Measurements from ENCODE around the gene SEPTIN12. TPM values are rescaled to one million over a fixed set of nuclear protein-coding genes. Genes with fewer than 3 reads are reported as not detected.

Gene SEPTIN12
- total RNA-seq, 1 donor from 2014 or later, result 0.42 TPM

DNA sequence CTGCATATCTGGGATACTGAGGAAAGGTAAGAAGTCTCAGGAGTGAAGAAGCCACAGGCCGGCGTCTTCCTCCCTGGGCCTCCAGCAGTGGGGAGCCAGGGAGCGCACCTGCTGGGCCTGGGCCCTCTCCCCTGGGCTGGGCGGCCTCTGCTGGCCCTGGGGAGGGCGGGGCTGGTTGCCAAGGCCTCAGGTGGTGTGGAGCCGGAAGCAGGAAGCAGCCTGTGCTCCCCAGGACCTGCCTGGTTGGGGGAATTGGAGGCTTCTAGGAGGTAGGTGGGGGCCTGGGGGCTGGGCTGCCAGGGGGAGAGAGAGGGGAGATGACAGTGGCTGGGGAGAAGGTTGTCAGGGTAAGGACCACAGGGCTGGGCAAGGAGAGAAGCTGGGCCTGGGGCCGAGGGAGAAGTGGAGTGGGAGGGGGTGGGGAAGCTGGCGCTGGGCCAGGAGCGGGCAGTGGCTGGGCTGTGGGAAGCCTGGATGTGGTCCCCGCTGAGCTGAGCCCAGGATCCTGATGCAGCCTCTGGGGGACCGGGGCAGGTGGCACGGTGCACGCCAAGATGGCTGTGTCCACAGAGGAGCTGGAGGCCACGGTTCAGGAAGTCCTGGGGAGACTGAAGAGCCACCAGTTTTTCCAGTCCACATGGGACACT lies 7.2 kb upstream of the SEPTIN12 start, which contains the start of gene SMIM22:
Gene SMIM22, plus strand, starts transcription at position 189 of the 647 bp plus-strand sequence. Its CDS starts 366 bp downstream, at position 555.
- Mint-ChIP-seq H3K9me3 (no peaks in the 10 kb centered on the region), H3K36me3 (peaks cover 6% of the 10 kb centered on the region), H3K27ac (no peak within 1 kb of the TSS), H3K4me1 (peaks cover under 1% of the 10 kb centered on the region), H3K27me3 (ENCODE audit: low read depth) (no peaks in the 10 kb centered on the region), H3K4me3 (no peak within 1 kb of the TSS)
- no peak for DNase-seq (ENCODE audit: low spot score in 2 of 2, unreplicated experiment in 2 of 2)
- TF ChIP-seq CTCF (IDR thresholded peaks at IDR 0.05; ENCODE audit: unreplicated experiment), result no peak

DNA sequence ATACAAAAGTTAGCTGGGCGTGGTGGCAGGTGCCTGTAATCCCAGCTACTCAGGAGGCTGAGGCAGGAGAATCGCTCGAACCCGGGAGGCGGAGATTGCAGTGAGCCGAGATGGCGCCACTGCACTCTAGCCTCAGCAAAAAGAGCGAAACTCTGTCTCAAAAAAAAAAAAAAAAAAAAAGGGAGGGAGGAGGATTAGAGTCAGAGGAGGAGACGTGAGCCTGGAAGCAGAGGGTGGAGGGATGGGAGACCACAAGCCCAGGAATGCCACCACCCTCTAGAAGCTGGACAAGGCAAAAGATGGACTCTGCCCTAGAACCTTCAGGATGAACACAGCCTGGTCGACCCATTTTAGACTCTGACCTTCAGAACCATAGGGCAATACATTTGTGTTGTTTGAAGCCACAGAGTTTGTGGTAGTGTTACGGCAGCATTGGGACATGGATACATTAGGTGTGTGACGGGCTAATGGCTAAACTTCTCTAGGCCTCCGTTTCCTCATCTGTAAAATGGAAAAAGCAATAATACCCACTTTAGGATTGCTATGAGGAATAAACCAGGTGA lies 4.9 kb upstream of the SEPTIN12 start:
- peaks cover 9% of the 10 kb centered on the region for H3K4me1 Mint-ChIP-seq
- no peak for DNase-seq (ENCODE audit: low spot score in 2 of 2, unreplicated experiment in 2 of 2)
- H3K9me3 Mint-ChIP-seq, result no peaks in the 10 kb centered on the region
- peaks cover 4% of the 10 kb centered on the region for H3K36me3 Mint-ChIP-seq
- no peaks in the 10 kb centered on the region for H3K27me3 Mint-ChIP-seq (ENCODE audit: low read depth)
- no peak overlapping the region for H3K4me3 Mint-ChIP-seq
- TF ChIP-seq CTCF (IDR thresholded peaks at IDR 0.05; ENCODE audit: unreplicated experiment), result no peak
- H3K27ac Mint-ChIP-seq, result no peak overlapping the region

DNA sequence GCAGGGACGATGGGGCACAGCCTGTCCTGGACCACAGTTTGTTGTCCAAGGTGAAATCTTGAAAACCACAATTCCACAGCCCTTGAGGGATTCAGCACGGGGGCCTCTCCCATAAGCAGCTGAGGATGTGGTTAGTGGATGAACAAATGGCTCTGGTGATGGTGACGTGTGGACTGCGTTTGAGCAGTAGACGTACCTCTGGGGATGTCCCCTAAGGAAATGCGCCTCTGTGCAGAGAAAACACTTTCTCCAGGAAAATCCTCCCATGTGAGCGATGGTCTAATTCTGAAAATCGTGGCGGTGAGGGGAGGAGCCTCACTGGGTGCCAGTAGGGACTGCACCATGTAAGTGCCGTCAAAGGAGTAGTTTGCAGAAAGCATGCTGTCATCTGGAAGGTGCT lies 2.7 kb upstream of the SEPTIN12 start:
- H3K36me3 Mint-ChIP-seq, result no peaks in the 10 kb centered on the region
- peaks cover 12% of the 10 kb centered on the region for H3K4me1 Mint-ChIP-seq
- no peak overlapping the region for H3K4me3 Mint-ChIP-seq
- H3K9me3 Mint-ChIP-seq, result no peaks in the 10 kb centered on the region
- no peak for DNase-seq (ENCODE audit: low spot score in 2 of 2, unreplicated experiment in 2 of 2)
- H3K27ac Mint-ChIP-seq, result no peak overlapping the region
- TF ChIP-seq CTCF (IDR thresholded peaks at IDR 0.05; ENCODE audit: unreplicated experiment), result no peak
- H3K27me3 Mint-ChIP-seq (ENCODE audit: low read depth), result no peaks in the 10 kb centered on the region

DNA sequence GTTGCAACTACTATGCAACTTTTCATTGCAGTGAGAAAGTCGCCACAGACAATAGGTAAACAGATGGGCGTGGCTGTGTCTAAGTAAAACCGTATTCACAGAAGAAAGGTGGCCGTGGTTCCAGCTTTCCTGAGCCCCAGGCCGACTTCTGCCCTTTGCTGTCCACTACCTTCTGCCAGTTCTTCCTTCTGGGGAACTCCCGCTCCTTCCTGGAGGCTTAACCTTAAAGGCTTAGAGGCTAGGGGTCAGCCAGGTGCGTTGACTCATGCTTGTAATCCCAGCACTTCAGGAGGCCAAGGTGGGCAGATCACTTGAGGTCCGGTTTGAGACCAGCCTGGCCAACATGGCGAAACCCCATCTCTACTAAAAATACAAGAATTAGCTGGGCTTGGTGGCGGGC lies 2.1 kb upstream of the SEPTIN12 start:
- Mint-ChIP-seq H3K9me3 (no peaks in the 10 kb centered on the region), H3K27me3 (ENCODE audit: low read depth) (no peaks in the 10 kb centered on the region), H3K27ac (no peak overlapping the region), H3K4me3 (no peak overlapping the region), H3K36me3 (no peaks in the 10 kb centered on the region), H3K4me1 (peaks cover 12% of the 10 kb centered on the region)
- no peak for DNase-seq (ENCODE audit: low spot score in 2 of 2, unreplicated experiment in 2 of 2)
- no peak for TF ChIP-seq CTCF (IDR thresholded peaks at IDR 0.05; ENCODE audit: unreplicated experiment)

DNA sequence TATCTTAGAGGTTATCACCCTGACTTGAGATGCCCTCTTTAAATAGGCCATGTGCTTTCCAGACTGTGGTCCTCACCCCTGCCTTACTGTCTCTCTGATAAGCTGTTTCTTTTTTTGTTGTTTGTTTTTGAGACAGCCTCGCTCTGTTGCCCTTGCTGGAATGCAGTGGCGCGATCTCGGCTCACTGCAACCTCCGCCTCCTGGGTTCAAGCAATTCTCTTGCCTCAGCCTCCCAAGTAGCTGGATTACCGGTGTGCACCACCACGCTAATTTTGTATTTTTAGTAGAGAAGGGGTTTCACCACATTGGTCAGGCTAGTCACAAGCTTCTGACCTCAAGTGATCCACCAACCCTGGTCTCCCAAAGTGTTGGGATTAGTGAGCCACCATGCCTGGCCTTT lies 765 bp upstream of the SEPTIN12 start:
- no peak overlapping the region for H3K27ac Mint-ChIP-seq
- H3K4me1 Mint-ChIP-seq, result peaks cover 12% of the 10 kb centered on the region
- H3K4me3 Mint-ChIP-seq, result no peak overlapping the region
- H3K27me3 Mint-ChIP-seq (ENCODE audit: low read depth), result no peaks in the 10 kb centered on the region
- no peaks in the 10 kb centered on the region for H3K9me3 Mint-ChIP-seq
- H3K36me3 Mint-ChIP-seq, result no peaks in the 10 kb centered on the region
- no peak for TF ChIP-seq CTCF (IDR thresholded peaks at IDR 0.05; ENCODE audit: unreplicated experiment)
- no peak for DNase-seq (ENCODE audit: low spot score in 2 of 2, unreplicated experiment in 2 of 2)

All from mesothelial cell of epicardium (in vitro differentiated cells).